DMS53 (cell line): ENCODE data around the gene DCLK1.

Experiments
- DNase-seq: peaks from one replicate; lab custom pipeline; 2025; lab: John Stamatoyannopoulos, UW

DCLK1 gene

DNA sequence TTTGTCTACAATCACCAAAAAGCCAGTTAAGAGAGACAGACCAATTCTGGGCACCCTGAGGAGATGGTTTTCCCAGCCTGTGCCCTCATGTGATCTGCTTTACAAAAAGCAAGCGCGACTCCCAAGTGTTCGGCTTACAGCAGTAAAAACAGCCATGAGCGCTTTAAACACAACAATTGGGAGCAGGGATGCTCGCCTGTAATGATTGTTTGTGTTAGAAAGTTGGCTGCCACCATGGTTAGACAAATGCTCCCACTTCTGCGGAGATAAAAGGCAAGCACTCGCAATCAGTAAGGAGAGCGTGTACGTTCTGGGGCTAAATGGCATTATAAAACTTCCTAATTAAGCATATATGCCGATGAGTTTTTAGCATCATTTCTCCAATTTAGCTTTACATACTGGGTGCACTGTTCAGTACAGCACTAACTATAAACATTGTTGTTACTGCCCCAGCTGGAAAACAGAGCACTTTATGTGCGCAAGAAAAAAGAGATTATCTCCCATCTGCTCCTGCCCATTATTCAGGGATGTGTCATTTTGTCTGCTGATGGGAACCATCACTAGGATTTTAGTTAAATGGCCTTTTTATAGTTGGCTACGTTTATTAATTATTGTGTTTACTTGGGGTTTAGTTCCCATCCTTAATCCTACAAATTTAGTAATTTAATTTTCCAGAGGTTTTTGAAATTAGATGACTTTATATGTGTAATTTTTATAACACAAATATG lies 345.4 kb downstream of the DCLK1 start:
- no peak for DNase-seq

DNA sequence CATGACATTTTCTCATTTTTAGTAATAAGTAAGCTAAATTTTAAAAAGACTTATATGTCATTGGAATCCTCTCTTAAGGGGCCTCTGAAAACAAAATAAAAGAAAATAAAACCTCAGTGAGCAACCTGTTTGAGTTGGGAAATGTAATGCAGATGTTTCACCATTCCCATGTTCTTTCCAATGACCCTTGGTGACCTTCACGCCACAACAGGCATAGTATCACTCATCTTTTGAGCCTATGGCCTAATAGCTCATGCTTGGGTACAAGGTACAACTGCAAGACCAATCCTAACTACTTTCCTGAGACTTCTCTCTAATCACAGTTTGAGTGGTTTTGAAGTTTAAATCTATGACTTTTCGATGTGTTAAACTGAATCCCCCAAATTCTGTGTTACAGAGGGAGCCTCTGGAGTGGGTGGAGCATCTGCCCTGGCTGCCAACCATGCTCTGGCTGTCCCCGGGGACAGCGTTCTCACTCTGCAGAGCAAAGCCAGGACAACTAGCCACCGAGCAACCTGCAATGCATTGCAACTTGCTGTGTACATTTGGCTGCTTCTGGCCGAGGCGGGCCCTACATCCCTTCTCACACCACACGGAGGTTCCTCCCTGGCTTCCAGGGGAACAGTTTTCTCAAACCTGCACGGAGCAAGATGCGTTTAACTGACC lies 346.8 kb downstream of the DCLK1 start:
- DNase-seq: no peak

DNA sequence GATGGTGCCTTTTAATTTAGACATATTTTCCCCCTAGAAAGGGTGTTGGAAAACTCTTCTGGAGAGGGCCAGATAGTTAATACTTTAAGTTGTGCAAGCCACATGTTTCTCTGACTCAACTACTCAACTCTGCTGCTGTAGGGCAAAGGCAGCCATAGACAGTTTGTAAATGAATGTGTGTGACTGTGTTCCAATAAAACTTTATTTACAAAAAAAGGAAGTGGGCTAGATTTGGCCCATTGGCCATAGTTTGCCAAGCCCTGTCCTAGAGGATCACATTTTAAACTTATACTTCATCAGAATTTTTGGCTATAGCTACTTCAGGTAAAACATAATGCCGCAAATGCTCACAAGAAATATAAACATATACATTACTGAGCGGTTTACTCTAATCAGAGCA lies 348.4 kb downstream of the DCLK1 start:
- DNase-seq: no peak

DNA sequence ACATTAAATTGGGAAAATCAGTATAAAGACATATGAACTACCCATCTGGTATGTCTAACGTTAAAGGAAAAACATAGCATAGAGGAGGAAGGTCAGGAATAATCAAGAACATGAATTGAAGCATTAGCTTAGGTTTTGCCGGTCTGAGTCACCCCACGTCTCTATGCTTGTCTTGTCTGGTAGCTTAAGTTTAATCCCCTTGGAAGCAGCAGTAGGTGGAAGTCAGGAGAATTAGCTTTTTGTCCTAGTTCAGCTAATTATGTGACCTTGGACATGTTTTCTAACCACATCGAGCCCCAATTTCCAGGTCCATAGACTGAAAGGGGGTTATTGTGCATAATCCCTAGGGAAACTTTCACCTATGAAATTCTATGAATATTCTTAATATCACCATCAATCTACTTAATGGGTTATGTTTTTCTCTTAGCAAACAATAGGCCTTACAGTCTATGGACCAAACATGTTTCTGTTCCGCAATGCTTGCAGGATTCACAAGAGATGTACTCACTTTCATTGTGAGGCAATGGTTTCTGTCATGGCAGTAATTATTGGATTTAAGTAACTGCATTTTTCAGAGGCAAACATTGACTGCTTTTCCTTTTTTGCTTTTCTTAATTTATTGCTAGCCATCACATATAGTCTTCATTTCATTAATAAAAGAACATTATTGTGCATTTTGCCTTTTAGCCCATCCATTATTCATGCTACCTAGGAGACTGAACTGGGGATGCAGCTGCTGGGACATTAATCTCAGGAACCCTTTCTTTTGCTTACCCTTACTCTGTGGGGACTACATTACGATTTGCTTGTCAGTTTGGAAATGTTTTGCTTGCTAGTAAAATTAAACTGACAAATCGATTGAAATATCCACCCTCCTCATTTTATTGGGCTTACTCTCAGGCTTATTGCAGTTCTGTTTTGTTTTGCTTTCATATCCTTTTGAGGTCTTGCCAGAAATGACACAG lies 349.9 kb downstream of the DCLK1 start:
- no peak for DNase-seq

DNA sequence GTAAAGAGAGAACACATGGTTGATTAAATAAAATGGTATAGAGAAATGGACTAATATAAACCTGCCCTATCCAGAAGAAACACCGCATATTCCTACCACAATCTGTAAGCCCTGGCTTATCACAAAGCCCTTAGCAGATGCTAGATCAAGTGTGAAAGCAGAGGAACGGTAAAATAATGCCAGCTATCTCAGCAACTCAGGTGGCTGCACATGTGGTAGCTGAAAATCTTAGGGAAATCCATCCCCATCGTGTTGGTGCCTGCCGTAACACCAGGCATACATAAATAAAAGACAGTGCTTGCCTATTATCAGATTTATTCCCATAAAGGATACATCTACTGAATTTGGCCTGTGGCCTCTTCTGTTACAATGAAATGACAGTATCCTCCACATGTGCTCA lies 350.6 kb downstream of the DCLK1 start:
- DNase-seq: no peak

DNA sequence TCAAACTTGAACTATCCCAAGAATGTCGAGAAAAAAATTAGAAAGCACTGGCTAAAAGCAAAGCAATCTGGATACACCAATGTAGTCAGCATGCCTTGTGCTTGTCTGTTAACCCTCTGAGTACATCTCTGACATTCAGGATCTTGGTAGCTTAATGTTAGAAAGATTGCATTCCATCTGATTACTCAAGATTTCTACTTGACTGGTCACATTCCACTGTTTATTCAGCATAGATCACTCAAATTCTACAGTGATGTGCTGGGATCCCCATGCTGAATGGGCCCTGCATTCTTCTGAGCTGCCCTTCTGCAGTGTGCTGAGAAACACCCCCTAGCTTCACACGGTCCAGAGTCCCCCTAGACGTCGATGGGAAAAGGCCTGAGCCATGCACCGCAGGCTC lies 359.3 kb downstream of the DCLK1 start:
- no peak for DNase-seq

DNA sequence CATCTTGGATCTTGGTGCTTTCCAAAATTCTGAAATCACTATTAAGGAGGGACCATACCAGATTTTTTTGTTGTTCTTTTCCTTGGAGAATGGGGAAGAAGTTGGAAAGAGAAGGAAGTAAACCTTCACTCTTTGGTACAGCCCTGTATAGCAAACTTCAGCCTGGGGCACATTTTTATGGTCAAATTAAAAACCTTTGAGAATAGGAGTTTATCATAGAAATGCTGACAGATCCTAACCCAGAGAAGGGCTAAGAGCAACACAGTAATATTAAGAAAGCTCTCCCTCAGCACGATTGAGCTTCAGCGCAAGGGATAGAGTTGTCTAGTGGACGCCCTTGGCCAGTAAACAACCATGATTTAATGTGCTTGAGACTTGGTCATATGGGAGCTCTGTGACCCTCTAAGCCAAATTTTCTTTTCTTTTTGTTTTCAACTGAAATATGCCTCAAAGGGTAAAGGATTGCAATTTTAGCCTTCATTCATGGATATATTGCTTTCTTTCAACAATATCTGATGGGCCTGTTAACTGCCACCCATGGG lies 360.4 kb downstream of the DCLK1 start:
- DNase-seq: no peak

DNA sequence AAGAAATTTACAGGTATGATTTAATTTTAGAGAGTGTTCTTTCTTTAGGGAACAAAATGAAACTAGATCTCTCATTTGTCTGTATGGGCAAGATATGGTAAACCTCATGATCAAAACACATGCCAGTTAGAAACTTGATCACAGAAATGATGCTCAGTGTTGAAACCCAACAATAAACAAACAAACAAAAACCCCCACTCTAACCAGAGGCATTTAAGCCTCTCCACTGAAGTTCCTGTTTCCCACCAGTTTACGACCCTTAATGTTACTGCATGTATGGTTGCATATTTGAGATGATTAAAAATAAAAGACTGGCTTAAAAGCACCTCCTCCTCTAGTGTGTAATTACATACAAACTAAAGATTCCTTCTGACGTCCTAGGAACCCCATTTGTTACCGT lies 361.4 kb downstream of the DCLK1 start:
- DNase-seq: no peak

DNA sequence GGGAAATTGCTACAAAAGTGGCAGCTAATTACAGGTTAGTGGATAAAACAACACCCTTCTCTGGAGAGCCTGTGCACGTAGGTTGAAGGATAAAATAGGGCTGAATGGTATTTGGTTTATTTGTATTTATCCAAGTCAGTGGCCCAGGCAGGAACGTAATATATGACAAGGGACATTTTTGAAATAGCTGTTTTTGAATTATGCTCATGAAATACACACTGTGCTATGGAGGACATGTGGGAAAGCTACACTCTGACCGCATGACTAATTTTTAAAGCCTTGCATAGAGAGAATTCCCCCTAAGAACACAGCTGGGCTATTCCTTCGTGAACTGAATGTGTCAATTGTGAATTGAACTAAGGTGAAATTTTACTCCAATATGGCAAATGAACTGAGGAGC lies 362.6 kb downstream of the DCLK1 start:
- DNase-seq: no peak

DNA sequence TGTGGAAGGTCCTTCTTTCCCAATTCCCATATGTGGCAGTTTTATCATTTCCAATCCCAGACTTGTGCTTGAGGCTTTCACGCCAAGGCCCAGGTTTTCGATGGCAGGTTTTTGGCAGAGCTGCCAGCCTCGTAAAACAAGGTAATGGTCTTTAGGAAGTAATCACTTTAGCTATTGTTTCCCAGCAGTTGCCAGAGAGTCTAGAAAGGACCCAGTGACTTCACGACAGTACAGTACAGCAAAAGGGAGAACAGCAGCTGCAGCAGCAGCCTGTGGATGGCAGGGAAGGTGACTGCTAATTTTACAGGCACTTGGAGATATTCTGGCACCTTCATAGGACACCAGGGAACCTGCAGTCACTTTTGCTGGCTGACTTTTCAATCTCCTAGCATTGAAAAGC lies 363.1 kb downstream of the DCLK1 start:
- no peak for DNase-seq

DNA sequence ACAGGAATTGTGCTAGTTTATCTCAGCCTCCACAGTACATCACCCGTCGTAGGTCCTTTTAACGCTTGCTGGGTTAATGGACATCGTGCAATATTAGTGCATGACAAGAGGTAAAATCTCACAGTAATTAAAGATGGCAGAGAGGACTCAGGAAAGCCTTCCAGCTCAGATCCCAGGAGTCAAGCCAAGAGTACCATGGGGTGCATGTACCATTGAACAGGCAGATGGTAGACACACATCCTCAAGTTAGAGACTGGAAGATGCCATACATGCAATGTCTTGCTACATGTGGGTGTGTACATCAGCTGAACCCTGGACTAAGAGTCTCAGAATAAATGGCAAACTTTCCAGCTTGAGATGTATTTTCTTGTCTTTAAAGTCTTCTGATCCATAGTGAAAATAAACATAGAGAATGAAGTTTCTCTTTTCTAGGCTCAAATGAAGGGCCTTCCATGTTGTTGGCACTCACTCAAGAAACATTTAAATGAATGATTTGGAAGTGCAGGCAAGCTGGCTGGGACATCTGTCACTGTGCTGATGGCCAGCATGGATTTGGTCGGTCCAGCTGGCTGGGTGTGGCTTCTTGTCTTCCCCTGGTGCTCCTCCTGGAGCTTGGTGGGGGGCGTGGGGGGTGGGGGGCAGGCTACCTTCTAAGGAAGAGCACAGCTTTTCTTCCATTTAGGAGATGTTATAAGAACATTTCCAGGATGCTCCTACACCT lies 363.8 kb downstream of the DCLK1 start:
- no peak for DNase-seq

DNA sequence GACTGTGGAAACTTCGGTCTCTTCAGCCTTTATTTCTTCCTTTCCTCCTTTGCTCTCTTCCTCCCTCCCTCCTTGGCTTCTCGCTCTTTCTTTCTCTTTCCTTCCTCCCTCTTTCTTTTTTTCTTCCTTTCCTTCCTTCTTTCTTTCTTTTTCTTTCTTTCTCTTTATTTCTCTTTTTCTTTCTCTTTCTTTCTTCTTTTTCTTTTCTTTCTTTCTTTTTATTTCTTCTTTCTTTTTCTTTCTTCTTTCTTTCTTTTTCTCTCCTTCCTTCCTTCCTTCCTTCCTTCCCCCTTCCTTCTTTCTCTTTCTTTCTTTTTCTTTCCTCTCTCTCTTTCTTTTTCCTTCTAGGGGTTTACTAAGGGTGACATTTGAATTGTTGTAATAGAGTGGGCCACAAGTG lies 364.5 kb downstream of the DCLK1 start:
- no peak for DNase-seq

DNA sequence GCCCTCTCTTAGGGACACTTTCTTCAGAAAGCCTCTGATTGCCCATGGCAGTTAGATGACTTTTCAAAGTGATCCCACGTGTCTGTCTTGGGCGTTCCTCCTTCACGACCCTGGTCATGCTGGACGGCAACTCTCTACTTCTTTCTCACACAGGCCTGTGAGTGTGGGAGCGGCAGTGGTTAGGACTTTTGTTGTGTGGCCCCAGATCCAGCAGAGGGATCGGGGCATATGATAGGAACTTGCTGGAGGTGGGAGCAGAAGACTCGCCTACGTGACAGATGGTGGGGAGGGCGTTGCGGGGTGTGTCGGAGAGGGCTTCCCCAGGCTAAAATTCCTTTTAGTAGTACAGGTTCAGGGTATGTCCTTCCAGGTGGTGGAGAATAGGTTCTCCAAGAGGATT lies 365.2 kb downstream of the DCLK1 start:
- DNase-seq: no peak

DNA sequence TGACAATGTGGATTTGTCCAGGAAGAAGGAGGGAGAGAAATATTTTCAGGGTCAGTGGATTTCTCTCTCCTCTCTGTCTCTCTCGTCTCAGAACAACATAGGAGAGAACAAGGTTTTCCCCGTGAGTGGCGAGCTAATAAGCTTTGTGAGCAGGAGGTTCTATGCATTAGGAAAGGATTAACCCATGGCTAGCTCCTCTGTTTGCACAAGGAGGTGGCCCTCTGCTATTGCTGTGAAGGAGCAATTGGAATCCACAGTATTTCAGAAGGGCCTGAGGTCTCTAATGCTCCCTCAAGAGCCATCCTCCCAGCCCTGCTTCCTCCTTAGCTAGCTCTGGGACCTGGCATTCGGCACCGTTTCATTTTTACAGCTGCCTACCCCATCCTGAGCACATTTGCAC lies 365.8 kb downstream of the DCLK1 start:
- DNase-seq: no peak

DNA sequence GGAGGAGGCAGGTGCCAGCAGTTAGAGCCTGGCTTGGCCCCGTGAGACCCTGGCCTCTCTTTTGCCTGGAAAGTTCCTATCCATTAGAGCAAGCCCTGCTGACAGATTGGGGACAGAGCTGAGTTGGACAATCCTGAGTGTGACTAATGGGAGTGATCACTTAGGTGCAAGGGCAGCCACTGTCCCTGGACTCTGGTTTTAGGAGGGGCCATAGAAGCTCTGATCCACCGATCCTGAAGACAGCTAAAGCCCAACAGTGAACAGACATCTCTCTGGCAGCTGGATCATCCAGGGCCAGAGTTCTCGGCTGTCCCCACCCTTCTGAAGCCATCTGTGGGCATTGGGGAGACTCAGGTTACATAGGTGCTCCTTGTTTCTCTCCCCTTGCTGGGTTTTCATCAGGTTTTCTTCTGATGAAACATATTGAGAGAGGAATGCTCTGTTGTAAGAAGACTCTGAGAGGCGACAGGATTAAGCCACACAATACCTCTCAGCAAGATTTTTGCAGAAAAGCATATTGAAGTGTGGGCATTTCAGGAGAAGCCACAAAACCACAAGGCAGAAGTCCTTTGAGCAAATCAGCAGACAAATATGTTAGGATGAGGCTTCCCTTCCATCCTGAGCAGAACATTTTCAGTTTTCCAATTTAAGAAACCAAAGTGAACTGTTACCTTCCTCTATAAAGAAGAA lies 366.7 kb downstream of the DCLK1 start:
- no peak for DNase-seq

DNA sequence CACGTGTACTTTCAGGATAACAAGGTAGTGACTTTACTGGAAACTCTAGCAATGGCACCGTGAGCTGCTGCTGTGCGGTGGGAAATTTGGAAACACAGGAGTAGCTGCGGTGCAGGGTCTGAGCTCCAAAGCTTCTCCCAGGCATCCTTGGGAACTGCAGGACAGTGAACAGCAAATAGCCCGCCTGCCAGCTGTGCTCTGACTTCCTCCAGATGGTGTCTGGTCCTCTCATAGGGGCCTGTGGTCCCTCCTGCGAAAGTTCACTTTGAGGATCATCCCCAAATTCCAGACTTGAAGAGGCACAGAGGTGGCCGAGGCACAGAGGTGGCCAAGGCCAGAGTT lies 367.4 kb downstream of the DCLK1 start:
- DNase-seq: no peak

DNA sequence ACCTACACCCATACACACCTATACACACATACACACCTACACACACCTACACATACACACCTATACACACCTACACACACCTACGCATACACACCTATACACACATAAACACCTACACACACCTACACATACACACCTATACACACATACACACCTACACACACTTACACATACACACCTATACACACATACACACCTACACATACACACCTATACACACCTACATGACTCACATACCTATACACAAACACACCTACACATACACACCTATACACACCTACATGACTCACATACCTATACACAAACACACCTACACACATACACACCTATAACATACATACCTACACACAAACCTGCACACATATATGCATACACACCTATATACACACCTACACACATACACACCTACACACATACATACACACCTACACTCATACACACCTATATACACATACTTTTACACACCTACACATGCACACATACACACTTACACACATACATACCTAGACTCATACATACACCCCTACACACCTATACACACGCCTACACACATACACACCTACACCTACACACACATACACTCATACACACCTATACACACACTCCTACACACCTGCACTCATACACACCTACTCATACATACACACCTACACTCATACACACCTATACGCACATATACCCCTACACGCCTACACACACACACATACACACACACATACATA lies 368.0 kb downstream of the DCLK1 start:
- no peak for DNase-seq

DNA sequence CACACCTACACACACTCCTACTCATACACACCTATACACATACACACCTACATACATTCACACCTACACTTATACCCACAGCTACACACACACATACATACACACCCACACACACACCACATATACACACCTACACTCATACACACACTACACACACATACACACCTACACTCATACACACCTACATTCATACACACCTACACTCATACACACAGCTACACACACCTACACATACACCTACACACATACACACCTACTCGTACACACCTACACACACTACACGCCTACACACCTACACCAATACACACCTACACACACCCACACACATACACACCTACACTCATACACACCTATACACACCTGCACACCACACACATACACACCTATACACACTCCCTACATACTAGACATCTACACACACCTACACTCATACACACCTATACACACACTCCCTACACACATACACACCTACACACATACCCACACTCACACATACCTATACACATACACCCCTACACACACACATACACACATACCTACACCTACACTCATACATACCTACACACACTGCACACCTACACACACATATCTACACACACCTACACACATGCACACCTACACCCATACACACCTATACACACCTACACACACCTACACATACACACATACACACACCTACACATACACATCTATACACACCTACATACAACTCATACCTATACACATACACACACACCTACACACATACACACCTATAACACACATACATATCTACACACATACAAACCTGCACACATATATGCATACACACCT lies 369.5 kb downstream of the DCLK1 start:
- DNase-seq: no peak

DNA sequence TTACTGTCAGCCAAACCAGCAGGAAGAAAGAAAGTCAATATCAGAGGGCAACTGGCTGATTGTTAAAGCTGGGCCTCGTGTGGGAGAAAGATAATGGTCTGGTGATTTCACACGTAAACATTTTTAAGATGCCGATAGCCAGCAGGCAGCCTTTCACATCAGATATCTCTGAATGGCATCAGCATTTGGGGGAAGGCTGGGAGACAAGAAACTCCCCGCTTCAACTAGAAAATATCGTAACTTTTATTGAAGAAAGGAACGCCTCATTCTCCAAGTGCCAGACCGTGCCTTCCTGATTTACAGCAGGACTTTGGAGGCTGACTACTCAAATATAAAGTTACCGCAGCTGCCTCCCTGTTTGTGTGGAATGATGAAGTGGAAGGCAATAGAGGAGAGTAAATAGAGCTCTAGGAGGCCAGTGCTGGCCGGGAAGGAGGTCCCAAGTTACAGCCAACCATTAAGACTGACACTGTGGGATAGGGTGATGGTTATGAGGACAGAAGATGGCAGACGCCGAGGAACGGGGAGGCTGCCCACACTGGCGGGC lies 370.4 kb downstream of the DCLK1 start:
- peak; percentile 33 for DNase-seq

DNA sequence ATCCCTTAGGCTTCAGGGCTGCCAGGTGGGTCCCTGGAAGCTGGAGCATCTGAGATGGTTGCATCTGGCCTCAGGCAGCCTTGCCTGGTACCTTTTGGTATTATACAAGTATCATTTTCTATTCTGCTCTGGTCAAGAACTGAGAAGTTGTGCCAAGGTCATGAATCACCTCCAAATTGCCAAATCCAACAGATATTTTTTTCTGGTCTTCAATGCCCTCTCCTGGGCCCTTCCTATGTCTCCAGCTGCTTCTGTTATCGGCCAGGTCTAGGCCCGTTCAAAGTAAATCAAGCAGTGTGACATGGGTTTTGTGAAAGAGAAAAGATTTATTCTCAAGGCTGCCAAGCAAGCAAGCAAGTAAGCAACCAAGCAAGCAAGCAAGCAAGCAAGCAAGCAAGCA lies 383.6 kb downstream of the DCLK1 start:
- no peak for DNase-seq
